CD4-positive, alpha-beta T cell treated with Interleukin-21 for 1 hour (primary cell): ENCODE measurements around the gene PLB1.

Experiments used
- DNase-seq: peaks from one replicate; pipeline ENCODE4 v3.0.0-alpha.2; 2020

Gene PLB1

GRCh38 chr2:28594332-28595108, 98.7 kb downstream of the PLB1 start:
- peak; percentile 87 for DNase-seq

DNA sequence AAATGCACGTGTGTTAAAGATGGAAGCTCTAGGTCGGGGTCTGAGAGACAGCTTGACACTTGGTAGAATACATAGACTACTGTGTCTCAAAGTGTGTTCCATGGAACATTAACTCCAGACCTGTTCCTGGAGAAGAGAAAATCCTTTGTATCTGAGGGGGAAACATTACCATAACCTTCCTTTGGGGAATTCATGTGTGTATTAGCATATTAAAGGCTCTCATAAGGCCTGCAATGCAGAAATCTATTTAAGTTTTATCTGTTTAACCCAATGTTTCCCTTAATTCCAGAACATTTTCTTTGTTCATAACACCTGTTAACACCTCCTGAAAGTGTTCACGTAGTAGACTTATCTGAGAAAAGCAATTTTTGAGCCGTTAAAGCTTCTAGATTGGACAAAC, 99.5 kb downstream of the PLB1 start:
- DNase-seq: no peak

GRCh38 chr2:28598484-28598883, 102.6 kb downstream of the PLB1 start:
- no peak for DNase-seq

DNA sequence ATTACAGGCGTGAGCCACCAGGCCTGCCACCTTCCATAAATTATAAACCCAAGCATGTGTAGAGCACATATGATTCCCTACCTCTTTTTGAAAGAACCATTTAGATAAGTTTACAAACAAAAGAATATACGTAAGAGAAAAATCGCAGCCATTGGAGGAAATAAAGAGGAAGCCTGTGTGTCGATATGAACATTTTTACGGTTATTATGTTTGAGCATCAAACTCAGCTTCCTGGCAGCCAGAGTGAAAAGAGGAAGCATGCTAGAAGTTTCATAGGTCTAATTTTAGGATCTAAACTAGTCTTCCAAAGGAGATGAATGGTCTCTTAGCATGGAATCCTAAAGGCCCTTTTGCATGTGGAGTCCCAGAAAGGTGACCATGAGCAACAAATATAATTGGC, 104.3 kb downstream of the PLB1 start:
- DNase-seq: no peak

DNA sequence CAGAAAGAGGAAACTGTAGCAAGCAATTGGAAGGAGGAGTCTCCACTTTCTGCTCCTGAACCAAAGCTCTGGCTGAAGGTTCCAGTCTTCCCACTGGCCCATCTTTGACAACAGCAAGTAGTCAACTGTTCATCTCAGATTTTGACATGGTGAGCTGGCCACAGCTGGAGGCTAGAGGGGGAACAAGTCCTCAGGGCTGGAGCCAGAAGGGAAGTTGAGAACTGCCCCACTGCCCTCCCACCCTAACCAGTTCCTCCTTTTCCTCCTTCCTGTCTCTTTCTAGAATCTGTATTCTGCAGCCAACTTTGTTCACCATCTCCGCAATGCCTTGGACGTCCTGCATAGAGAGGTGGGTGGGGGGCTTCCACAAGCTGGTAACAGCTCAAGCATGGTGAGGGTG, 105.8 kb downstream of the PLB1 start:
- DNase-seq: no peak

GRCh38 chr2:28602136-28602660, 106.3 kb downstream of the PLB1 start:
- DNase-seq: no peak

- no peak for DNase-seq
Observed at GRCh38 chr2:28602751-28603639, 107.1 kb downstream of the PLB1 start.

GRCh38 chr2:28603821-28604220, 108.0 kb downstream of the PLB1 start:
- no peak for DNase-seq

GRCh38 chr2:28604284-28604843, 108.5 kb downstream of the PLB1 start:
- no peak for DNase-seq

GRCh38 chr2:28606986-28607441, 111.2 kb downstream of the PLB1 start:
- DNase-seq: no peak

DNA sequence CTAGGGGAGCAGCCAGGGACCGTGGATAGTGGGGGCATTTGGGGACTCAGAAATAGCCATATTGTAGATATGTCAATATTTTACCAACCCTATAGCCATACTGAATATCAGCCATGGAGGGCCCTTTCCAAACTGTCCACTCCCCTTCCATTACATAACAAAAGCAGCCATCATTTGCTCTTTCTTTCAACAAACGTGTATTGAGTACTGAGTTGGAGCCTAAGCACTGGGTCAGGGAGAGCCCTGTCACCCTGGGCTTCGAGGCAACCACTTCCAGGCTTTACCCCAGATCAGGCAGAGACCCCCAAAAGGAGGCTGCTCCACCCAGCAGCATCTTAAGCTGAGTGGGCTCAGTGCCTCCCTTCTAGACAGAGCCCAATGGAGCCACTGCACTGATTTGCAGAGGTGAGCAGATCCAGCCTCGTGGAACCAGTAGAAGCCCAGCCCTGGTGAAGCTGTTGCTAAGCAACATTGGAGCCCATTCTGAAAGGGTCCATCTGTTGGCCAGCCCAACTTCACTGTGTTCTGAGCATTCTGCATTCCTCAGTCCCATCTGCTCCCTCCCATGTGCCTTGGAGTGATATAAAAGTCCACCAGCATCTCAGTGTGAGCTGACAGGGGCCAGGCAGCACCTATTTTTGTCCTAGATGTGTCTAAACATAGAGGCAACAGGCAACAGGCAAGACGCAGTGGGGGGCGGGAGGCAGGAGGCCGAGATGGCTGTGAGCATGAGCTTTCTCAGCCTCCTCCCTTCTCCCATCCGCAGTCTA, 112.1 kb downstream of the PLB1 start:
- DNase-seq: no peak

- no peak for DNase-seq
Observed at GRCh38 chr2:28608500-28609424, 112.9 kb downstream of the PLB1 start.

GRCh38 chr2:28610583-28611201, 114.8 kb downstream of the PLB1 start:
- no peak for DNase-seq

GRCh38 chr2:28612131-28612812, 116.4 kb downstream of the PLB1 start:
- no peak for DNase-seq

GRCh38 chr2:28613186-28613585, 117.3 kb downstream of the PLB1 start:
- DNase-seq: peak; percentile 54

DNA sequence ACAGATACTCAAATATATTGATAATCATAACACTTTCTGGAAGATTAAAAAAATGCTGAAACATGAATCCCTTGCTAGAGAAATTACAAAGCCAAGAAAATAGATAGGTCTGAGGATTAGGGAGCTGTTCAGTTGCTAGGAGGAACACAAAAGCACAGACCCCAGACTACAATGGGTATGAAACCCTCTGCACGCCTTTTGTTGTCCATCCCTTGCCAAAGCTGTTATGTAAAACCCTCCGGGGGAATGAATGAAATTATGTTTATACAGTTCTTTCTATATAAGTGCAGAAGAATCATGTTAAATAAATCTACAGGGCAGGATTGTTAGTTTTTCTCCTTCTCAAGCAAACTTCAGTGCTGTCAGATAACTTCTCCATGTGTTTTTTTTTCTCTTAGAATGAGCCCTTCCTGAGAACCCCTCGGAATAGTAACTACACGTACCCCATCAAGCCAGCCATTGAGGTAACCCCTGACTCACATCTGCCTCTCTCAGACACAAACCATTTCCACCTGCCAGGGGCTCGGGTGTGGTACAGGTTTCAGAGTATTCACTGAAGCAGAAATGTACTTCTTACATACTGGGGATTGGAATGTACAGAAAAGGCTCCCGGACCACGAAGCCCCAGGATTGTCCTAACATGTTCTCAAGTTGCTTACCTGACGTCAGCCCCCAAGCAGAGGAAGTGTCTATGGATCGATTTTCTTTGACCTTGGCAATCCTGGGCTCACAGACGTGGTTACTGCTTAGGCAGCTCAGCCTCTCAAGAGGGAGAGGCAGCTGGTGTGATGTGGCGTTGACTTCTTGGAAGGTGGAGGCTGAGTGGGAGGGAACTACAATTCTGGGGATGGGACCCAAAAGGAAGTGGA, 118.0 kb downstream of the PLB1 start:
- DNase-seq: peak; percentile 39

GRCh38 chr2:28615706-28616105, 119.8 kb downstream of the PLB1 start:
- DNase-seq: peak; percentile 63

GRCh38 chr2:28616396-28616999, 120.6 kb downstream of the PLB1 start:
- no peak for DNase-seq
